ENCODE data around the gene TMEM151B. TPM values are rescaled to one million over a fixed set of nuclear protein-coding genes. Genes with fewer than 3 reads are reported as not detected.

The TMEM151B gene
- total RNA-seq, 1 experiment from 2014 or later = 9.9 TPM

DNA sequence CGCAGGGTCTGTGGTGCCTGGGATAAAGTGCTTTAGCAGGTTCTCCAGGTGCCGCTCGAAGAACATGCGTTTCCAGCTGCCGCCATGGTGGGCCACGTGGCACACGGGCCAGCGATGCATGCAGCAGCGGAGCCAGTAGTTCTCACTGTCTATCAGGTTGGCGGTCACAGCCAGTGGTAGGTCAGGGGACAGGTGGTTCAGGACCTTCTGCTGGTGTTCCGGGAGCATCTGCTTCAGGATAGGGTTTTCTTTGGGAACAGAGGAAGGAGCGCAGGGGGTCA, 16.0 kb downstream of the TMEM151B start:
- no peak overlapping the region for H3K27ac ChIP-seq (ENCODE audit: low read depth, low read length, poor library complexity, severe bottlenecking)
- H3K4me1 ChIP-seq (ENCODE audit: insufficient read depth, low read length, poor library complexity, severe bottlenecking) = no peaks in the 10 kb centered on the region
- POLR2A ChIA-PET (ENCODE audit: low non-redundant PET) = no interaction called here
- peaks cover 39% of the 10 kb centered on the region for H3K27me3 ChIP-seq (replicated peaks; ENCODE audit: insufficient read depth, low read depth, low read length, poor library complexity)
- intact Hi-C loops (cut with micrococcal nuclease; ENCODE audit: unreplicated experiment) = no loop called here
- CTCF ChIA-PET = no interaction called here
- DNase-seq (ENCODE audit: low spot score) = no peak
- H3K36me3 ChIP-seq (ENCODE audit: insufficient read depth, low read length, poor library complexity, severe bottlenecking) = no peaks in the 10 kb centered on the region
- TF ChIP-seq, protein P1, sequence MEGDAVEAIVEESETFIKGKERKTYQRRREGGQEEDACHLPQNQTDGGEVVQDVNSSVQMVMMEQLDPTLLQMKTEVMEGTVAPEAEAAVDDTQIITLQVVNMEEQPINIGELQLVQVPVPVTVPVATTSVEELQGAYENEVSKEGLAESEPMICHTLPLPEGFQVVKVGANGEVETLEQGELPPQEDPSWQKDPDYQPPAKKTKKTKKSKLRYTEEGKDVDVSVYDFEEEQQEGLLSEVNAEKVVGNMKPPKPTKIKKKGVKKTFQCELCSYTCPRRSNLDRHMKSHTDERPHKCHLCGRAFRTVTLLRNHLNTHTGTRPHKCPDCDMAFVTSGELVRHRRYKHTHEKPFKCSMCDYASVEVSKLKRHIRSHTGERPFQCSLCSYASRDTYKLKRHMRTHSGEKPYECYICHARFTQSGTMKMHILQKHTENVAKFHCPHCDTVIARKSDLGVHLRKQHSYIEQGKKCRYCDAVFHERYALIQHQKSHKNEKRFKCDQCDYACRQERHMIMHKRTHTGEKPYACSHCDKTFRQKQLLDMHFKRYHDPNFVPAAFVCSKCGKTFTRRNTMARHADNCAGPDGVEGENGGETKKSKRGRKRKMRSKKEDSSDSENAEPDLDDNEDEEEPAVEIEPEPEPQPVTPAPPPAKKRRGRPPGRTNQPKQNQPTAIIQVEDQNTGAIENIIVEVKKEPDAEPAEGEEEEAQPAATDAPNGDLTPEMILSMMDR (conservative IDR thresholded peaks at IDR 0.05; ENCODE audit: low read depth, low read length) = no peak
- TF ChIP-seq EZH2 (IDR thresholded peaks at IDR 0.05; ENCODE audit: borderline replicate concordance, low read depth, low read length, poor library complexity, severe bottlenecking) = no peak
- BruUV-seq (replicated peaks) = no TSS peak
- no peak overlapping the region for H3K4me3 ChIP-seq (ENCODE audit: low read depth, low read length, poor library complexity, severe bottlenecking)
- no peaks in the 10 kb centered on the region for H3K9me3 ChIP-seq (ENCODE audit: low read depth, low read length, poor library complexity, severe bottlenecking)

DNA sequence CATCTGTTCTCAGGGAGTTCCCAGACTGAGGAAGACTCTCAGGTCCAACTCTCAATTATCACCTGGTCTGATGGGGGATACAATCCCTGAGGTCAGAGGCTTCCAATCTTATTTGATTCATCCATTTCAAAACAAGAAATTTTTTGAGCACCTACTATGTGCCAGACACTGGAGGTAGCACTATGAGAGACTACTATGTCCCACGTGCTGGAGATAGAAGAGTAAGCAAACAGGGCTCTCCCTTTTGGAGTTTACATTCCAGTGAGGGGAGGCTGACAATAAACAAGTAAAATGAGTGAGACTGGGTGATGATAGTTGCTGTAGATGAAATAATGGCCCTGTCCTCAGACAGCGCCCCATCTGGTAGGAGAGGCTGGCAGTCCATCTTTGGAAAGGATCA, 16.5 kb downstream of the TMEM151B start:
- Histone ChIP-seq H3K27ac (ENCODE audit: low read depth, low read length, poor library complexity, severe bottlenecking) (no peak overlapping the region), H3K4me1 (ENCODE audit: insufficient read depth, low read length, poor library complexity, severe bottlenecking) (no peaks in the 10 kb centered on the region), H3K4me3 (ENCODE audit: low read depth, low read length, poor library complexity, severe bottlenecking) (no peak overlapping the region), H3K27me3 (replicated peaks; ENCODE audit: insufficient read depth, low read depth, low read length, poor library complexity) (peaks cover 42% of the 10 kb centered on the region), H3K36me3 (ENCODE audit: insufficient read depth, low read length, poor library complexity, severe bottlenecking) (no peaks in the 10 kb centered on the region), H3K9me3 (ENCODE audit: low read depth, low read length, poor library complexity, severe bottlenecking) (no peaks in the 10 kb centered on the region)
- POLR2A ChIA-PET (ENCODE audit: low non-redundant PET) = no interaction called here
- no TSS peak for BruUV-seq (replicated peaks)
- TF ChIP-seq EZH2 (IDR thresholded peaks at IDR 0.05; ENCODE audit: borderline replicate concordance, low read depth, low read length, poor library complexity, severe bottlenecking) = no peak
- no peak for DNase-seq (ENCODE audit: low spot score)
- intact Hi-C loops (cut with micrococcal nuclease; ENCODE audit: unreplicated experiment) = no loop called here
- CTCF ChIA-PET = no interaction called here

DNA sequence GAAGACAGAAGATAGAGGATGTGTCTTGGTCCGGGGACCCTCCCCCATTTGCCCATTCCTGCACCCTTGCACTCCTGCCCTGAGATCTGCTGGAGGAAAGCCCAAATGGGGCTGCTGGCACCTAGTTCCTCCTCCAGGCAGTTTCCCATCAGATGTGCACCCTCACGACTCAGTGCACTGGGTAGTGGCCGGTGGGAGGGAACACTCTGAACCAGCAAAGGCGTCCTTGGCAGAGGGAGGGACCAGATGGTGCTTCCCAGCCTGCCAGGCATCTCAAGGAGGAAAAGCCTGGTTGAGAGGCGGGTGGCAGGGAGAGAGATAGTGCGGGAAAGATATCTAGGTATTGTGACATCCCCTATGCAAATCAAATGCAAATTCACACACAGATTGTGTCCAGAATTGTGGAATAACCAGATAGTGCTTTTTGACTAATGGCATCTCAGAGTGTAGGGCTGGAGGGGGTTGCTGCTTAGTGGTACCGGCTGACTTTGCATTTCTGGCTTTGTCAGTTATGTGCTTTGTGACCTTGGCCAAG, 19.5 kb downstream of the TMEM151B start:
- Histone ChIP-seq H3K9me3 (ENCODE audit: low read depth, low read length, poor library complexity, severe bottlenecking) (no peaks in the 10 kb centered on the region), H3K27me3 (replicated peaks; ENCODE audit: insufficient read depth, low read depth, low read length, poor library complexity) (peaks cover 41% of the 10 kb centered on the region), H3K27ac (ENCODE audit: low read depth, low read length, poor library complexity, severe bottlenecking) (no peak overlapping the region), H3K36me3 (ENCODE audit: insufficient read depth, low read length, poor library complexity, severe bottlenecking) (no peaks in the 10 kb centered on the region), H3K4me3 (ENCODE audit: low read depth, low read length, poor library complexity, severe bottlenecking) (no peak overlapping the region), H3K4me1 (ENCODE audit: insufficient read depth, low read length, poor library complexity, severe bottlenecking) (no peaks in the 10 kb centered on the region)
- DNase-seq (ENCODE audit: low spot score) = no peak
- CTCF ChIA-PET = no interaction called here
- BruUV-seq (replicated peaks) = no TSS peak
- TF ChIP-seq, protein P1 (conservative IDR thresholded peaks at IDR 0.05; ENCODE audit: low read depth, low read length) = no peak
- TF ChIP-seq EZH2 (IDR thresholded peaks at IDR 0.05; ENCODE audit: borderline replicate concordance, low read depth, low read length, poor library complexity, severe bottlenecking) = no peak
- intact Hi-C loops (cut with micrococcal nuclease; ENCODE audit: unreplicated experiment) = no loop called here
- POLR2A ChIA-PET (ENCODE audit: low non-redundant PET) = interaction anchor here (0.6 kb wide), 1 partner anchor 598 kb away, joined by 5 read pairs; no protein-coding TSS in a partner anchor

DNA sequence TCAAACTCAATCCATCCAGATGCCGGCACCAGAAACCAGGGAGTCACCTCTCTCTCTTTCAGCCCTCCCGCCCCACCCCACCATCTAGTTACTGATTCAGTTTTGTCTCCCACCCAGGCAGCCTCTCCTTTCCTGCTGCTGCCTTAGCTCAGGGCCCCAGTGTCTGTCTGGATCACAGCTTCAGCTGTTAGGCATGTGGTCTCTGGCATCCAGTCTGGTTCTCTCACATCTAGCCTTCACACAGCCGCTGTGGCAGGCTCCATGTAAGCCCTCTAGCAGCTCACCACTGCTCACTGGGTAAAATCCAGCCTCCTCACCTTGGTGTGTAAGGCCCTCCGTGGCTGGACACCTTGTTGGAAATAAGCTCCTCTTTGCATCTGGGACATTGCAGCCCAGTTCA, 21.6 kb downstream of the TMEM151B start:
- intact Hi-C loops (cut with micrococcal nuclease; ENCODE audit: unreplicated experiment) = no loop called here
- Histone ChIP-seq H3K4me3 (ENCODE audit: low read depth, low read length, poor library complexity, severe bottlenecking) (no peak overlapping the region), H3K27ac (ENCODE audit: low read depth, low read length, poor library complexity, severe bottlenecking) (no peak overlapping the region), H3K4me1 (ENCODE audit: insufficient read depth, low read length, poor library complexity, severe bottlenecking) (no peaks in the 10 kb centered on the region), H3K27me3 (replicated peaks; ENCODE audit: insufficient read depth, low read depth, low read length, poor library complexity) (peaks cover 53% of the 10 kb centered on the region), H3K36me3 (ENCODE audit: insufficient read depth, low read length, poor library complexity, severe bottlenecking) (no peaks in the 10 kb centered on the region), H3K9me3 (ENCODE audit: low read depth, low read length, poor library complexity, severe bottlenecking) (no peaks in the 10 kb centered on the region)
- no peak for TF ChIP-seq EZH2 (IDR thresholded peaks at IDR 0.05; ENCODE audit: borderline replicate concordance, low read depth, low read length, poor library complexity, severe bottlenecking)
- TF ChIP-seq, protein P1 (conservative IDR thresholded peaks at IDR 0.05; ENCODE audit: low read depth, low read length) = no peak
- ChIA-PET POLR2A (ENCODE audit: low non-redundant PET) (no interaction called here), CTCF (interaction anchor here (0.5 kb wide), 1 partner anchor 59 kb away, joined by 9 read pairs; no protein-coding TSS in a partner anchor)
- BruUV-seq (replicated peaks) = no TSS peak
- DNase-seq (ENCODE audit: low spot score) = no peak
